H1 (cell line): ENCODE results near the gene OXER1.
A peak's percentile ranks its signal among the peaks of the same experiment; 100 is the strongest.

Experiments
- BCL11A ChIP-seq, 2 experiments: IDR thresholded peaks; one replicate each; pipeline ENCODE4 v1.6.1; 2011; ENCODE audit warnings: low read depth in 2 of 2, low read length in 2 of 2, mild to moderate bottlenecking in 2 of 2
- EP300 ChIP-seq, 2 experiments: IDR thresholded peaks; 1 replicate in 1 of 2; 2 replicates in 1 of 2; pipeline ENCODE4 v1.6.1; 2011 to 2012; ENCODE audit warnings: low read depth in 2 of 2, low read length in 2 of 2, mild to moderate bottlenecking in 2 of 2, borderline replicate concordance in 1 of 2, inconsistent platforms in 1 of 2, moderate library complexity in 1 of 2
- JUND ChIP-seq: IDR thresholded peaks from 2 replicates; pipeline ENCODE4 v1.6.1; 2011; ENCODE audit warnings: mild to moderate bottlenecking, improper control_type of control experiment, low read length
- KDM4A ChIP-seq: IDR thresholded peaks from one replicate; pipeline ENCODE4 v1.7.1; 2012; ENCODE audit warnings: low read depth, mild to moderate bottlenecking, moderate library complexity, low read length, inconsistent platforms; ENCODE audit not compliant: severe bottlenecking
- POLR2A ChIP-seq, 2 experiments: IDR thresholded peaks; 1 replicate in 1 of 2; 2 replicates in 1 of 2; pipeline ENCODE4 v1.6.1; 2011; ENCODE audit warnings: low read depth in 2 of 2, low read length in 2 of 2, mild to moderate bottlenecking in 2 of 2; ENCODE audit errors: control extremely low read depth in 1 of 2
- SRF ChIP-seq: IDR thresholded peaks from 2 replicates; pipeline ENCODE4 v1.6.1; 2011; ENCODE audit warnings: mild to moderate bottlenecking, low read depth, low read length, moderate library complexity
- TBP ChIP-seq: IDR thresholded peaks from 2 replicates; pipeline ENCODE4 v1.6.1; 2011; ENCODE audit warnings: low read depth, low read length, improper control_type of control experiment
- ZNF274 ChIP-seq: IDR thresholded peaks from 2 replicates; pipeline ENCODE4 v1.7.0; 2012; ENCODE audit warnings: low read length, borderline replicate concordance; ENCODE audit errors: extremely low read depth
- TF ChIP-seq, protein P1 (sequence below), 3 experiments: IDR thresholded peaks; 1 replicate in 2 of 3; 2 replicates in 1 of 3; pipeline versions ENCODE4 v1.5.1 to v1.6.1; 2011; ENCODE audit warnings: low read length in 3 of 3, mild to moderate bottlenecking in 3 of 3, inconsistent platforms in 2 of 3, low read depth in 1 of 3, moderate library complexity in 1 of 3; ENCODE audit not compliant: insufficient read depth in 1 of 3; ENCODE audit errors: control extremely low read depth in 1 of 3

DNA sequence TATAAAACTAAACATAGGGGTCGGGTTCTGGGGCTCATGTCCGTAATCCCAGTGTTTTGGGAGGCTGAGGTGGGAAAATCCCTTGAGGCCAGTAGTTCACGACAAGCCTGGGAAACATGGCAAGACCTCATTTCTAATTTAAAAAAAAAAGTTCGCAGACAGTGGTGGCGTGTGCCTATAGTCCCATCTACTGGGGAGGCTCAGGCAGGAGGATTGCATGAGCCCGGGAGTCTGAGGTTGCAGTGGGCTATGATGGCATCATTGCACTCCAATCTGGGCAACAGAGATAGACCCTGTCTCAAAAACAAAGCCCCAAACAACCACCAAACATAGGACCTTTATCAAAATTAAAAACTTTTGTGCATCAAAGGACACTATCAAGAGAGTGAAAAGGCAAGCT is 38.2 kb upstream of the OXER1 start:
- TF ChIP-seq, protein P1, sequence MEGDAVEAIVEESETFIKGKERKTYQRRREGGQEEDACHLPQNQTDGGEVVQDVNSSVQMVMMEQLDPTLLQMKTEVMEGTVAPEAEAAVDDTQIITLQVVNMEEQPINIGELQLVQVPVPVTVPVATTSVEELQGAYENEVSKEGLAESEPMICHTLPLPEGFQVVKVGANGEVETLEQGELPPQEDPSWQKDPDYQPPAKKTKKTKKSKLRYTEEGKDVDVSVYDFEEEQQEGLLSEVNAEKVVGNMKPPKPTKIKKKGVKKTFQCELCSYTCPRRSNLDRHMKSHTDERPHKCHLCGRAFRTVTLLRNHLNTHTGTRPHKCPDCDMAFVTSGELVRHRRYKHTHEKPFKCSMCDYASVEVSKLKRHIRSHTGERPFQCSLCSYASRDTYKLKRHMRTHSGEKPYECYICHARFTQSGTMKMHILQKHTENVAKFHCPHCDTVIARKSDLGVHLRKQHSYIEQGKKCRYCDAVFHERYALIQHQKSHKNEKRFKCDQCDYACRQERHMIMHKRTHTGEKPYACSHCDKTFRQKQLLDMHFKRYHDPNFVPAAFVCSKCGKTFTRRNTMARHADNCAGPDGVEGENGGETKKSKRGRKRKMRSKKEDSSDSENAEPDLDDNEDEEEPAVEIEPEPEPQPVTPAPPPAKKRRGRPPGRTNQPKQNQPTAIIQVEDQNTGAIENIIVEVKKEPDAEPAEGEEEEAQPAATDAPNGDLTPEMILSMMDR (IDR thresholded peaks at IDR 0.05; ENCODE audit: control extremely low read depth in 1 of 3, insufficient read depth in 1 of 3, low read depth in 1 of 3, low read length in 3 of 3) = 0 out of 4 replicates have a peak, but pooled peaks of 1 of the 3 experiments have one; percentile 2
- TF ChIP-seq ZNF274 (no peak), JUND (no peak), KDM4A (no peak), EP300 (IDR thresholded peaks at IDR 0.05; ENCODE audit: borderline replicate concordance in 1 of 2, low read depth in 2 of 2, low read length in 2 of 2) (no peak), BCL11A (IDR thresholded peaks at IDR 0.05; ENCODE audit: low read depth in 2 of 2, low read length in 2 of 2) (no peak), TBP (no peak), SRF (no peak), POLR2A (IDR thresholded peaks at IDR 0.05; ENCODE audit: control extremely low read depth in 1 of 2, low read depth in 2 of 2, low read length in 2 of 2) (no peak)
